Muscle of arm (tissue), 12 donors: Measurements from ENCODE around the gene OCA2. TPM values are rescaled to one million over a fixed set of nuclear protein-coding genes. Genes with fewer than 3 reads are reported as not detected.
"Not testable (repeated sequence)": the region's sequence is repeated elsewhere in the genome, so short reads cannot be mapped to it uniquely, and the experiment has no call there.

Experiments used
- DNase-seq: peaks from one replicate; pipeline ENCODE4 v3.0.0-alpha.2; 2013
- polyA plus RNA-seq, 12 donors: library from polyadenylated mRNA; unstranded; fragments of 120-200 nt; gene quantifications; one replicate each; pipeline ENCODE4 v1.2.1, GENCODE V29; 2013; ENCODE audit not compliant: insufficient read length in 12 of 12

Gene OCA2
- polyA plus RNA-seq, 12 donors = 2.0 to 4.9 (median 2.8) TPM; not detected in 1

DNA sequence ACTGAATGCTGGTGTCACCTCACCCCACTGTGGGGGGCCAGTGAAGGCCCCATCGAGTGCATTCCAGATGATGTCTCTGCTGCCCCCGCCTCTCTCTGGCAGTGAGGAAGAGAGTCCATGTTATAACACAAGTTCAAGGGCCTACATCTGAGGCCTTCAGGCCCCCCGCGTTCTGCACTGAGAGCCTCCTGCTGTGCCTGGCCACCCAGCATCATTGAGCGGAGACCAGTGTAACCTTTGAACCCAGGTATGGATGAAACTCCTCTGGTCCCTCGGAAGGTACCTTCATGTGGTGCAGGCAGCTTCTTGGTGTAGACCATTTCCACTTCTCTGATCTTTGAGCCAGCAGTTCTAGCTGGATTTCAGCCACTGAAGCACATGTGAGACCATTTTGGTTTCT is 324.9 kb downstream of the OCA2 start:
- no peak for DNase-seq

DNA sequence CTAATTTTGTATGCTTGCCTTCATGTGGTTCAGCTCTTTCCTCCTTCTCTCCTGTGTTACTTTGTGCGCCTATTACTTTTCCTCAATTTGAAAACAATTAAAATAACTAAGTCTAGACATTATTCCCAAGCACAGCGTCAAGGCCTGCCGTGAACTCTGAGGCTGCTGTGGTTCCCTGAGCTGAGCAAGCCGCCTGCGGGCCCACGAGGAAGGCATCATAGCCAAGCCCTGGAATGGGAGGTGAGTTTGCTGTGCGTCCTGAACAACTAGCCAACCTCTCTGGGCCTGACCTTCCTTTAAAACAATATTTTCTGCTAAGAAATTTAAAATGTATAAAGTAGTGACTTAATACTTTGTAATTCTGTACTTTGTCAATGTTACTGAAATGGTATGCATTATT is 327.2 kb downstream of the OCA2 start:
- DNase-seq = no peak

DNA sequence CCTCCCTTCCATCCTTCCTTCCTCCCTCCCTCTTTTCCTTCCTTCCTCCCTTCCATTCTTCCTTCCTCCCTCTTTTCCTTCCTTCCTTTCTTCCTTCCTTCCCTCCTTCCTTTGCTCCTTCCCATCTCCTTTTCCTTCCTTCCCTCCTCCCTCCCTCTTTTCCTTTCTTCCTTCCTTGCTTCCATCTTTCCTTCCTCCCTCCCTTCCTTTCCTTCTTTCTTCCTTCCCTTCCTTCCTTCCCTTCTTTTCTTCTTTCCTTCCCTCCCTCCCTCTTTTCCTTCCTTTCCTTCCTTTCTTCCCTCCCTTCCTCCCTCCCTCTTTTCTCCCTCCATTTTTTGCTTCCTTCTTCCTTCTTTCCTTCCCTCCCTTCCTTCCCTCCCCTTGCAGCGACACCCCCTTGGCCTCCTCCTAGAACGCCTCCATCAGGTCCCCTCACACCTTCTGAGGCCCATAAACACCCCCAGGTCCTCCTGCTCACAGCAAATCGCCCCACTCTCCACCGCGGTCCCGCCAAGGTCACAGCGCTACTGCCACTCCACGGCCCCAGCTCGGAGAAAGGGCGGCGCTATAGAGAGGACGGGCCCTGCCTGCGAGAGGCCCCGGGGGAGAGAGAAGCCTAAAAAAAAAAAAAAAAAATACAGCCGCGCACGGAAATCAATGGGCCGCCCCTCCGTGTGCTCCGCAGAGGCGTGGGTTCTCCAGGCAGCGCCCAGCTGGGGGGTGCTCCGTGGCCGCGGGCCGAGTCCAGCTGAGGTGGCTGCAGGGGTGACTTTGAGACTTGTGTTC is 328.2 kb downstream of the OCA2 start:
- no peak for DNase-seq

DNA sequence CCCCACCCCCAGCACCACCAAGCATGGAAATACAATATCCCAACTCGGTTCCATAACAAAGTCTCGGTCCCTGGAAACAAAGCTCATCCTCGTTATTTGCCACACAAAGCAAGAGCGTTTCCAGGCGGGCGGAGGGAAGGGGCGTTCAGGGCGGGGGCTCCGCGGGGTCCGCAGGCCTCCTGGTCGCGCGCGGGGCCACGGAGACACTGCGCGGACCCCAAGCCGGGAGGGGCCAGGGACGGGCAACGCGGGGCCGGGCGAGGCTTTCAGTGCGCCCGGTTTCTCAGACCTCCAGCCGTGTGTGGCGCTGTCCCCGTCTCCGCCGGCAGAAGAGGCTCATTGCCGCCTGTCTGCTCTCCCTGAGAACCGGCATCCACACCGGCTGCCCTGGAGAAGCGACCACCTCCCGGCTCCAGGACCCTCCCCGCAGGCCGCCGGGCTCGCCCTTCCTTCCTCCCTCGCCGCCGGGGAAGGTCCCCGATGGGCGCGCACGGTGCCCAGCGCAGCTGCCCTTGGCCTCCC is 329.0 kb downstream of the OCA2 start:
- no peak for DNase-seq

DNA sequence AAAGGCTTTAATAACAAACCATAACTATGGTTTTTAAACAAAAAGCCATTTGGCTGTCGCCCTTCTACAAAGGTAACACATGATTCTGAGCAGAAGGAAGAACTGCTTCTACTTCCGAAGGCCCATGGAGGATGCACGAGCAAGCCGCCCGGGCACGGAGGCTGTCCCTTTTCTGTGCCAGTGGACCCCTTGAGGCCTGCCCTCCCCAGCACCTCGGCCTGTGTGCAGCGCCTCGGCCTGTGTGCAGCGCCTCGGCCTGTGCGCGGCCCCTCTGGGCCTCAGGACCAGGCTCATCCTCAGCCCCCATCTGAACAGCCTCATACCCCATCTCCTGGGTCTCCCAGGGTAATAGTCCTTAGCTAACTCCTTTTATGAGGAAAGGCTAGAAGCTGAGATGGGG is 329.5 kb downstream of the OCA2 start:
- DNase-seq = no peak

DNA sequence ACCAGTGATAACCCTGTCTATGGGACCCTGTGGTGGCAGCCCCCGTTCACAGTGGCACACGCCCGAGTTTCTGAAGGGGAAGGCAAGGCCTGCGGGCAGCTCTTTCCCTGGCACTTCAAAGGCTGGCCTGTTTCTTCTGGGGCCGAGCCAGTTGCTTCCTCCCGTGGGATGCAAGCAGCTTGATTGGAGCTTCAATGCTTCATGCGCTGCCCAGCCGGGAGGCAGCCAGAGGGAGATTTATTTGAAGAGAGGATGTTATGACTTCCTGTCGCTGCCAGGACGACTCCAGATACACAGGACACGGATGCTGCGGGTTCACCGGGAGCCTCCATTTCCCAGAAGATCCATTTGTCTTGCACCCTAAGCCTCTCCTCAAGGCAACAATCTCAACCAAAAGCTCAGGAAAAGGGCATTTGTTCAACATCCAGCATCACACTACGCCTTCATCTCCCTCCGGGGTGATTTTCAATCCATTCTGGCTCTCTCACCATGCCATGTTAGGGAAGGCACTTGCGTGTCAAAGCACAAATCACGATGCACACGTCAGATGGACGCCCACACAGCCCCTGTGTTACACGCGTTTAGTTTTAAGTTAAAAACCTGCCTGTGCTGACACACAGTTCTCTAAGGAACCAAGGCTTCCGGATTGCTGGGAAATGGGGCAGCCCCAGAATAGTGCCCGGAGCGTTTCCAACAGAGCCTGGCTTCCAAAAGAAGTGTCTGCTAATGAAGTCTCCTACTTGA is 330.2 kb downstream of the OCA2 start:
- no peak for DNase-seq

DNA sequence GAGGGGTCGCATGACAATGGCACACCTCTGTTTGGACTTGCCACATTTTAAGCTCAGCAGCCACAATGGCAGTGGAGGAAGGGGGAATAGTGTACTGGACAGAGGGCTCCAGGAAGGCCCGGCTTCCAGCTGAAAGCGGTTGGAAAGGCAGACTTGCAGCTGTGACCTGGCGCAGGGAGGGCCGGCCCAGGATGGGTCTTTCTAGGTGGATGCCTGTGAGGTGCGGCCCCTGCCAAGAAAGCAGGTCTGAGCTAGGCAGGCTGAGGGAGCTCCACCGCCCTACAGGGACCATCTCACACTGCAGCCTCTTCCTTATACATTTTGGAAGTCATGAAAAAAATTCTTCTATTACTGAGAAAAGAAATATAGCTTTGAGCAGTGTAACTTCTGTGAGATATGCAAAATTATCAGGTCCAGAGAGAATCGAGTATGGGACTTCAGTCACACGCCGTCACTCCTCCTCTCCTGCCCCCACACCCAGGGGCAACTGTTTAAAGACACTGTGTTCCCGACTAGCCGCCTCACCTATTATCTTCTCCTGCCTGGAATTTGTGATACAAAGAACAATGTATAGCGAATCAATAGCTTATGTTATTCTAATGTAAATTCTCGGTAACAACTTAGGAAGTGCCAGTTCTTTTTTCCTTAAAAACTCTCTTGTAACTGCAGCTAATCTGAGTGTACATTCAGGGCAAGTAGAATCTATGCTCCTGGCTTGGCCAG is 331.0 kb downstream of the OCA2 start:
- DNase-seq = no peak

DNA sequence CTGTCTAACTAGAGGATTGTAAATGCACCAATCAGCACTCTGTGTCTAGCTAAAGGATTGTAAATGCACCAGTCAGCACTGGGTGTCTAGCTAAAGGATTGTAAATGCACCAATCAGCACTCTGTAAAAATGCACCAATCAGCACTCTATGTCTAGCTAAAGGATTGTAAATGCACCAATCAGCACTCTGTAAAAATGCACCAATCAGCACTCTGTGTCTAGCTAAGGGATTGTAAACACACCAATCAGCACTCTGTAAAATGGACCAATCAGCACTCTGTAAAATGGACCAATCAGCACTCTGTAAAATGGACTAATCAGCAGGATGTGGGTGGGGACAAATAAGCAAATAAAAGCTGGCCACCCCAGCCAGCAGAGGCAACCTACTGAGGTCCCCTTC is 331.7 kb downstream of the OCA2 start:
- not testable (repeated sequence) for DNase-seq

DNA sequence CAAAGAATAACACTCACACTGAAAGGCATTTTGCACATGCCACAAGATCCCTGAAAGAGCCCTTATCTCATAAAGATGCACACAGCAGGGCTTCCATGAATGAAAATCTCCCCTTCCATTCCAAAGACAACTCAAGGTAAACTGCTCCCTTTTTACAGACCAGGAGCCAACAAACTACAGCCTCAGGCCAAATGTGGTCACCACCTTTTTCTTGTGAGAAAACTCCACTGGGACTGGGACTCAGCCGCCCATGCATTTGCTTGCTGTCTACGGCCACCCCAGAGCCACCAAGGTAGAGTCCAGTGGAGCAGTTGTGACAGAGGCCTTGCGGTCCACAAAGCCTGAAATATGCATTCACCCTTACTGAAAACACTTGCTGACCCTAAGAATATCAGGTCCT is 334.8 kb downstream of the OCA2 start:
- DNase-seq = no peak

DNA sequence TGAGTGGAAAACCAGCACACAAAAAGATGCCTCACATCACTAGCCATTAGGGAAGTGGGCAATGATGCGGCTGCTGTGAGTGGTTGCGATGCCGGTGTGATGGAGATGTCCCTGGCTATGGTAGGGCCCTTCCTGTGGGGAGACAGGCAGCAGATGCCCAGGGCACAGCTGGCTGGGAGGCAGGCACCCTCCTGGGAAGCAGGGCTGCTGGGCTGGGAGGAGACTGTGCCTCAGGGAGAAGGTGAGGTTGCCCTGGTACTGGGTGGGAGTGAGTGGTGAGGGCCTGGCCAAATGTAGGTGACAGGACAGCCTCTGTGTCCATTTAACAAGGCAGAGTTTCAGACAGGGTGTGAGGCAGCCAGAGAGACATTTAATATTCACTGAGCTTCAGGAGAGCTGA is 335.6 kb downstream of the OCA2 start:
- no peak for DNase-seq

DNA sequence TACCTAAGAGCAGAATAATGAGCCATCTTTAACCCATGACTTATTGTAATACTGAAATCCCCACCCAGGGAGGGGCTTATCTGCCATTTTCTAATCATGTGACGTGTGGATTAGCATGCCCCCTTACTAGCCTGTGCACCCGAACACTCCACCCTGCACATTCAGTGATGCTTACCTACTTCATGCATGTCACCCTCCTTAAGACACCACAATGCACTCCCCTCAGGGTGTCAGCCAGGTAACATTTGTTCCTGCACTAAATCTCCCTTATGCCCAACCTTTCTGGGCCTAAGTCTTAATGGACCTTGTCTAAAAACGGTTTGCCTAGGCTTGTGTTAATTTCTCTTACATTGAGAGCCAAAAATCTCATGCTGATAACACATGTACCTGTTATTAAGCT is 336.6 kb downstream of the OCA2 start:
- DNase-seq = no peak

DNA sequence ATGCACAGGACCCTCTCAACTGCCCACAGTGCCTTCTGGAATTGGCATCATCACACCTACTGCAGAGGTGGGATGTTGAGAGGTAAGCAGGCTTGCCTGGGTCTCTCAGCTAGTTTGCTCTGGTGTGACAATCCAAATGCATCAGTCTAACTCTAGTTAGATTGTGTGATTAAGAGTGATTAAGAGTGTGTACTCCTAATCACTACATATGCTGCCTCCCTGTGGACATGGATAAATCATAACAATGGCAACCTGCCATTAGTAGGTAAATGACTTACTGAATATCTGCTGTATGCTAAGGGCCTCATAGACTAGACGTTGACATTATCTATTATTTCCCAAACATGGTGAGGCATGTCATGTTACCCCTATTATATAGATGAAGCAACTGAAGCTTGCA is 342.1 kb downstream of the OCA2 start:
- no peak for DNase-seq

DNA sequence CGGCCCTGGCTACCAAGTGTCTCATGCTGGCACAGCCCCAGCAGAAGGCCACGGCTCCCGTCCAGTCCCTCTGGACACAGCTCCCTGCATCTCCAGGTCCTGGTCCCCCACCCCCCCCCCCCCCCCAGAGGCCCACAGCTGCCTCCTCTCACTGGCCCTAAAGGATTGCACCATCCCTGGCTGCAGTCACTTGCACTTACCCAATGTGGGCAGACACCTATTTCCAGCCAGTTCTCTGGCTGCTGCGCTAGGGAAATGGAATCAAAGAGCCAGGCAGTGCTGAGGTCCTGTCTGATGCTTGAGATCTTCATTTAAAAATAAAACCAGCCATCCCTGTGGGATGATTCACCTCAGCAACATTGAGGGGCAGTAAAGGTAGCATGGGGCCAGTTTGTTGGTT is 346.4 kb downstream of the OCA2 start:
- no peak for DNase-seq

DNA sequence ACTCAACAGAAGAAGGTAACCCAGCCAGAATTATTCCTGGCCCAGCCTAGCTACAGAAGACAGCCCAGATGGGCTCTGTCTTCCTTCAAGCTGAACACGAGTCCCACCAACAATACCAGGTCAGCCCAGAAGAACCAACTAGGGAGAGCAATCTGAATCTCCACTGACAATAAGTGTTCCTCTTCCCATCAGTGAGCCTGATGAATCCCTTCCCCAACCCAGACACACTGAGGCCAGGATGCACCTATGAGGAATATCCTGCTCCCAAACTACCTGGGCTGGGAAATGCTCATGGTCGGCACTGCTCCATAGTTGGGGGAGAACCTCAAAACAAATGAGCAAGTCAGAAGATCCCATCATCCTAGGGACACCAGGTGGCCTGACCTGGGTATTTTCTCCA is 351.1 kb downstream of the OCA2 start:
- DNase-seq = no peak

DNA sequence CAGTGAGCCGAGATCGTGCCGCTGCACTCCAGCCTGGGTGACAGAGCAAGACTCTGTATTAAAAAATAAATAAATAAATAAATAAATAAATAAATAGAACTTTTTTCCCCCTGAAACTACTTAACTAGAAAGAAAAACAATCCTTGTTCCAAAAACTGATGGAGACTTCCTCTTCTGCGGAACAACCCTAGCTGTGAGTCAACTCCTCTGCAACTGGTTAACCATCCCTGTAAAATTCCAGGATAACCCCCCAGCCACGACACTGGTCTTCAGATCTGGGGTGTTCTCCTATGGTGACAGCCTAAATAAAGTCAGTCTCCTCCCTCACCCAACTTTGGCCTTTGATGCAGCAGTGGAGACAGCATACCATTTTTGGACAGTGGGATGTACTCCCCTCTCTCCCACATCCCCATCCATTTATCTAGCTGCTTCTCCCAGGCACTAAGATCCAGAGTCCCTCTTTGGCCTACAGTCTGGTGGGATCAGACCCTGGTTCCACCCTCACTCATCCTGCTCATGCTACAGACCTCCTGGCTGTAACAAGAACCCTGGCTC is 352.6 kb downstream of the OCA2 start:
- no peak for DNase-seq

DNA sequence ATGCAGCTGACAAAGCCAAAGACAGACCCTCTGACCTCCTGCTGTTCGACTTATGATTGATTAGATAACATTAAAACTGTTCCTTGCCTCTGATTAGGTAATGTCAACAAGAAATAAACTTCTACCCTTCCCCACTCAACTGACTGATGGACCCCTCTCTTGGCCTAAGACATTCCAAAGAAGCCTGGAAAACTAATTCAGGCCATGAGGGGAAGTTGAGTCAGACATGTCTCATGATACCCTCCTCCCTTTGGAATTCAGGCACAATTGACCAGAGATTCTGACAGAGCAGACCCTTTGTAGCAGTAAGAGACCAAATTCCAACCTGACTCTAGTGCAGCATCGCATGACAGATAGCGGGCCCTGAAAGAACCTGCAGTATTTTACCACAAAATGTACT is 354.5 kb downstream of the OCA2 start:
- DNase-seq = no peak

DNA sequence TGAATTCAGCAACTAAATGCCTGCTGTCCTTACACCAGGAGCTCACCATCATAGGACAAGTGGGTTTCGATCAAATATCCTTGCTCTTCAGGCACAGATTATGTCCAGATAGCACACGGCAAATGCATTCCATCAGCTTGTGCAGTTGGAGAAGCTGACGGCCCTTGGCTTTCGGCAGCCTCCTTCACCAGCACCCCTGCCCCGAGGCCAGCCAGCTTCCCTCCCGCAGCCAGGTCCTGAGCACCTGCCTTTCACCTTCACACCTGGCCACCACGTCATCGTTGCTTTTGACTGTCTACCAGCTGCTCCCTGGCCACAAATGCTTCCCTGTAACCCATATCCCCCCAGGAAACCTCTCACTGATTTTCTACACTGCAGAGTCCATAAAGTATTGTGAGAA is 355.5 kb downstream of the OCA2 start:
- DNase-seq = no peak

DNA sequence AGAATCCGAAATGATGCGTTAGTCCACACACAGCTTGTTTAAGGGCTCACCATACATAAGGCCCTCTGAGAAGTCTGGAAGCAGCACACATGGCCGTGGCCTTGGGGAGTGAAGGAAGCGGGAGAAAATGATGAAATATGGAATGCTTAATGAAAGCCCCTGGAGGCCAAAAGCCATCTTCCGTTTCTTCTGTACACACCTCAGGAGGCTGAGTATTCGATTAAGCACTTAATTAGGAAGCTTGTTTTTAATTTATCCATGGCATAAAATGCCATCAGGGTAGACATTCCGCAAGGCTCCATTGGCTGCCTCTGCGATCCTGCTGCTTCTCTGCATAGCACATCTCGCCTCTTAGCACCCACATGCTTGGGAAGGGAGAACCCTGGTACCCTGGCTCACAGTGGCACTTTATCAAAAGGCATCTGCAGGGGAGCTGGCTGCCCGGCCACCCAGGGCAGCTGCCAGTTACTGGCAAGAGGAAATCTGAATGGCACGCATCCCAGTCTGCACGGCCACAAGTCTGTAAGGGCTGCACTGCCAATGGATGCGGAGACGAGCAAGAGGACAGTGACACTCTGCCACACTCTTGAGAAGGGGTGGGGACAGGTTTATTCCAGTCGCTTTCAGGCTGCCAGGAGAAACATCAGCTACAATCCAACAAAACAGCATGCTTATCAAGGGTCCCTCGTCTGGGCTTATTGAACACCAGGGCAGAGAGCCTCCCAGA is 356.2 kb downstream of the OCA2 start:
- no peak for DNase-seq

DNA sequence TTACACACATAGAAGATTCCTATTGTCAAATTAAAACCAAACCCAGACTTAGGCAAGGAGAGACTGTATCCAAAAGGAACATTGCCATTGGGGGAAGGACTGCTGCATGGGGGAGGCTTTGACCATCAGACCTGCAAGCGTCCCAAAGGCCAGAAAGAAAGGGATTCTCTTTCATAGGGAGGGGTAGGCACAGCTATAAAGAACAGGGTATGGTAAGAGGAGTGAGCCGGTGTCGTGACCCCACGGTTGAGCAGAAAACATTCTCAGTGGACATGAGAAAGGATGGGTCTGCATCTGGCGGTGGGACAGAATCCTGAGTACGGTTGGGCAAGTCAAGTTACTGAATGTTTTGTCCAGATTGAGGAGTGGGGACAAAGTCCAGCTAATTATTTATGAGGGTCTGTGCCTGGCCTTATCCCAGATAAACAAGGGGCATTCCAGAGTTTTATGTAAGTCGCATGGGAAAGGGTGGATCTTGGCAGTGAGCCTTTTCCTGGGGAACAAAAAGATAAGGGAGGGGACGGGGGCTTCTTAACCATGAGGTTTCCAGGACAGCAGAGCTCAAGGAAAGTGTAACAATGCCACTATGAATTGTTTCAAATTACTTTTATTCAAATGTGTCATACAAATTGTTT is 357.8 kb downstream of the OCA2 start:
- DNase-seq = no peak

DNA sequence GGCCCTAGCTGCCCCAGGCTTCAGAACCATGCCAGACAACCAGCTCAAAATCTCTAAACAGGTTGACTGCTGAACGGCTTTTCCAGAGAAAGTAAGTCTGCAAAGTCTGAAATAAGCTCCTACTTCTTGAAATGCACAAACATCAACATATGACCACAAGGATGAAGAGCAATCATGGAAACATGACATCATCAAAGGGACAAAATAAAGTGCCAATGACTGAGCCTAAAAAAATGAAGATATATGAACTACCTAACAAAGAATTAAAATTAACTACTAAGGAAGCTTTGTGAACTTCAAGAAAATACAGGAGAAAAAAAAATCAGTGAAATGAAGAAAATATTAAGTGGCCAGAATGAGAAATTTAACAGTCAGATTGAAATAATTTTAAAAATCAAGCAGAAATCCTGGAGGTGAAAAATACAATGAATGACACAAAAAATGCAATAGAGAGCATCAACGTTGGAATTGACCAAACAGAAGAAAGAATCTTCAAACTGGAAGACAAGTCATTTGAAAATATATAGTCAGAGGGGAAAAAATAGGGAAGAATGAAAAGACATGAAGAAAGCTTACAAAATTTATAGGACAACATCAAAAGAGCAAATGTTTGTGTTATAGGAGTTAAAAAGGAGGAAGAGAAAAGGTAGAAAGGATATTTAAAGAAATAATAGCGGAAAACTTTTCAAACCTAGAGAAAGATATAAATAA is 364.2 kb downstream of the OCA2 start:
- DNase-seq = no peak
